Smooth muscle cell of the brain vasculature (primary cell): Measurements from ENCODE around the gene NDUFA13.
"Not testable (repeated sequence)": the region's sequence is repeated elsewhere in the genome, so short reads cannot be mapped to it uniquely, and the experiment has no call there.

Source experiments
- DNase-seq: peaks from one replicate; pipeline ENCODE4 v3.0.0-alpha.2; 2012; ENCODE audit warnings: low read depth, low spot score

NDUFA13 gene

GRCh38 chr19:19515642-19516519 is at the start of gene NDUFA13:
TSS of gene NDUFA13 (plus strand) at chr19:19516225. CDS start at chr19:19516239, 14 bp downstream.
- peak; percentile 84 for DNase-seq

- no peak for DNase-seq
These were observed 47.5 kb upstream of the NDUFA13 start for GRCh38 chr19:19468424-19469050.

- no peak for DNase-seq
These were observed 45.4 kb upstream of the NDUFA13 start for GRCh38 chr19:19470579-19470978.

- no peak for DNase-seq
These were observed 44.3 kb upstream of the NDUFA13 start for GRCh38 chr19:19471682-19472081.

- not testable (repeated sequence) for DNase-seq
These were observed 43.9 kb upstream of the NDUFA13 start for GRCh38 chr19:19472106-19472505.

GRCh38 chr19:19475015-19475765 is 40.8 kb upstream of the NDUFA13 start:
- DNase-seq: no peak

- DNase-seq: no peak
These were observed 39.9 kb upstream of the NDUFA13 start for GRCh38 chr19:19475849-19476828.

- no peak for DNase-seq
These were observed 38.2 kb upstream of the NDUFA13 start for GRCh38 chr19:19477705-19478383.

- no peak for DNase-seq
These were observed 35.3 kb upstream of the NDUFA13 start for GRCh38 chr19:19480688-19481087.

GRCh38 chr19:19482809-19483596 is 33.0 kb upstream of the NDUFA13 start:
- DNase-seq: no peak

- DNase-seq: no peak
These were observed 30.6 kb upstream of the NDUFA13 start for GRCh38 chr19:19485161-19485997.

GRCh38 chr19:19485998-19486290 is 30.1 kb upstream of the NDUFA13 start:
- no peak for DNase-seq

GRCh38 chr19:19486343-19487076 is 29.5 kb upstream of the NDUFA13 start:
- DNase-seq: no peak

- no peak for DNase-seq
These were observed 28.7 kb upstream of the NDUFA13 start for GRCh38 chr19:19487077-19487949.

GRCh38 chr19:19487950-19488874 is 27.8 kb upstream of the NDUFA13 start:
- no peak for DNase-seq
